ENCODE measurements around the gene RAMP1.
"Not testable (repeated sequence)": the region's sequence is repeated elsewhere in the genome, so short reads cannot be mapped to it uniquely, and the experiment has no call there.

The RAMP1 gene

DNA sequence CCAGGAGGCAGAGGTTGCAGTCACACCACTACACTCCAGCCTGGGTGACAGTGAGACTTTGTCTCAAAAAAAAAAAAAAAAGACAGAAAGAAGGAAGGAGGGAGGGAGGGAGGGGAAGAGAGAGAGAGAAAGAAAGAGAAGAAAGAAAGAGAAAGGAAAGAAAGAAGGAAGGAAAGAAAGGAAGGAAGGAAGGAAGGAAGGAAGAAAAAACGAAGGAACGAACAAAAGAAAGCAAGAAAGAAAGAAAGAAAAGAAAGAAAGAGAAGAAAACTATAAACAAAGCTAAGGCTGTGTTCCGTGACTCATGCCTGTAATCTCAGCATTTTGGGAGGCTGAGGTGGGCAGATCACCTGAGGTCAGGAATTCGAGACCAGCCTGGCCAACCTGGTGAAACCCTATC lies 91.9 kb downstream of the RAMP1 start:
- not testable (repeated sequence) for DNase-seq (ENCODE audit: low read depth in 2 of 2)

GRCh38 chr2:237951878-237952277 lies 92.5 kb downstream of the RAMP1 start:
- DNase-seq (ENCODE audit: low read depth in 2 of 2) = no peak

DNA sequence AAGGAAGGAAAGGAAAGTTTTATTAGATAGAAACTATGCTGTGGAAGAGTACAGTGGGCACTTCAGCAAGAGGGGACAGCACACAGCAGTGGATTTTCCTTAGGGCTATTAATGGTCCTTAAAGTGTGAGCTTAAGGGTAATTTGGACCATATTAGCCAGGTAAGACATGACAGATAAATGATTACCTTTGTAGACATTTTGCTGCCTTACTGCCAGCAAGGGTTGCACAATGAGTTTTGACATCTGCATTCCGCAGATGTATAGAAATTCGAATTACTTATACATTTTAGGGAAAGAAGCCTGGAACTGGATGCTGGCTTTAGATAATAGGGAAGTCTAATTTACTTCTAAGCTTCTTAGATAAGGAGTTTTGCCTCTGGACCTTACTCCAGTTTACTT lies 93.4 kb downstream of the RAMP1 start:
- DNase-seq (ENCODE audit: low read depth in 2 of 2) = no peak

DNA sequence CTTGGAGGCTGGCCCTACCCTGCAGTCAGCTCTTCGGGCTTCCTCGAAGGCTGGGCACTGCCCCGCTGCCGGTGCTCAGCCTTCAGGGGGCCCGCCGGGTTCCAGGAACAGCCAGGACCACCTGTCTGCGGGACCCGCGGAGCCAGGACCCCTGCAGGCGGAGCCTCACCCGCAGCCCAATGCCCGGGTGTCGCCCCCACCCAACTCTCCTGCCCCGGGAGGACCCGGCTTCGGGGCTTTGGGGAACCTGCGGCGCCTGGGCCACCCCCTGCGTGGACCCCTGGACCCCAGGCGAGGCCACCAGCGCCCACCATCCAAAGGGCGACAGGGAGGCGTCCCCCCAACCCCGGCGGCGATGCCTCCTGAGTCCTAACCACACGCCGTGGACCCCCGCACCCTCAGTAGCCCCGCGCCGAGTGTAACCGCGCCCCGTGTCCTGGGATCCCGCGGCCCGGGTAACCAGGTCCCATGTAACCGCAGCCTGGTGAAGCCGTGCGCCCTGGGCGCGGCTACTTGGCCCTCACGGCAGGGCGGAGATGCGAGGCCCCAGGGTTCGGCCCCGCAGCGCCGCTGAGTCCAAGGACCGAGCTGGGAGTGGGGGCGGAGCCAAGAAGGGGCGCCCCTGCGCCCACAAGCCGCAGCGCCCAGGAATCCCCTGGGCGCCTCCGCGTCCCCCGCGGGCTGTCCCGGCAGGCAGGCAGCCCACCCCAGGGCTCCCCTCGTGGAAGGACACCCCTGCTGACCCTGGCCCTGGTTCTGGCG lies 96.4 kb downstream of the RAMP1 start:
- DNase-seq (ENCODE audit: low read depth in 2 of 2) = no peak

DNA sequence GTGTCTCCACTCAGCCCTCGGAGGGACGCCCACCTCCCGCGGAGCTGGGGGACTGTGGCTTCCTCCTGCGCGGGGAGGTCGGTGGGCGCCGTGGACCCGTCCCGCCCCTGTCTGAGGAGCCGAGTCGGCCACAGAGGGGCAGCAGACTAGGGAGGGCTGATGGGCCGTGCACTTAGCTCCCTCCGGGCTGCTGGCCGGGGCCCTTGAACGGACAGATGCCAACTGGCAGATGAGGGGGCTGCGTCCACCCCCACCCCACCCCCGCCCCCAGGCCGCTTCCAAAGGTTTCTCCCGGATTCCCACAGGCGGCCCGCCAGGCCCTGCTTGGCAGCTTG lies 96.9 kb downstream of the RAMP1 start:
- no peak for DNase-seq (ENCODE audit: low read depth in 2 of 2)

GRCh38 chr2:237961637-237962036 lies 102.2 kb downstream of the RAMP1 start:
- no peak for DNase-seq (ENCODE audit: low read depth in 2 of 2)

Data from fibroblast of skin of left quadriceps (primary cell).